ENCODE measurements around the gene PXN. TPM values are rescaled to one million over a fixed set of nuclear protein-coding genes. Genes with fewer than 3 reads are reported as not detected.
"Not testable (repeated sequence)": the region's sequence is repeated elsewhere in the genome, so short reads cannot be mapped to it uniquely, and the experiment has no call there.

The PXN gene
- total RNA-seq, 4 donors from 2014 or later = 36.3 to 54.0 (median 49.8) TPM

DNA sequence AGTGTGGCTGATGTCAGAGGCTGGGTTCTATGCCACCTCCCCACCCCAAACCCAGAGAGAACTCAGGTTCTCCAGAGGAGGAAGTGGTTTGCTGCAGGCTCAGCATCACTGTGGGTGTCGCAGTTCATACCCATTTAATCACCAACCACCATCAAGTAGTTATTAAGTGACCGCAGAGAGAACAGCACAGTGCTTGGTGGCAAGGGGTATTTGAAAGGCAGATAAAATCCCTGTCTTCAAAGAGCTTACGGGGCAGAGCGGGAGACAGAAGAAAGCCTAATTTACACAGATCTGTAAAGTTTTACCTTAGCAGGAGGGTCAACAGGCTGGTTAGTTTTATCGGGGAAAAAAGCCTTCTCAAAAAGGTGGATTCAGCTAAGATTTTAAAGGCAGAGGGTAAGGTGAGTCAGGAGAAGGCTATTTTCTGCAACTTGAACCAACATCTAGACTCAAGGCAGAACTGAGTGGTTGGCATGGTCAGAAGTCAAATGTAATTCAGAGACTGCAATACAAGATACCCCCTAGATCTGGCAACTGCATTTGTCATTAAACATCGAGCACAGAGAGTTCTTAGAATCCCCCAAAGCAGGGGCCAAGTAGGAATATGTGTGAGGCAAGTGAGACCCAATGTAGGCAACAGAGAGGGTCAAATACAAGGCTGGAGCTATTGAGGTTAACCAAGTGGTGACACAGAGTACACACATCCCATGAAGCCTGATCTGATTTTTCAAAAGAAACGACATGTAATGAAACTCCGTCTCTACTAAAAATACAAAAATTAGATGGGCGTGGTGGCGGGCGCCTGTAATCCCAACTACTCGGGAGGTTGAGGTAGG, 13.2 kb downstream of the PXN start:
- intact Hi-C loops (cut with DNase I; ENCODE audit: low total_unique reads) = no loop called here
- DNase-seq (ENCODE audit: low spot score in 2 of 2) = peak in 1 of 2 donors; percentile 52
- no peak for TF ChIP-seq POLR2A (IDR thresholded peaks at IDR 0.05)
- TF ChIP-seq, protein P1, sequence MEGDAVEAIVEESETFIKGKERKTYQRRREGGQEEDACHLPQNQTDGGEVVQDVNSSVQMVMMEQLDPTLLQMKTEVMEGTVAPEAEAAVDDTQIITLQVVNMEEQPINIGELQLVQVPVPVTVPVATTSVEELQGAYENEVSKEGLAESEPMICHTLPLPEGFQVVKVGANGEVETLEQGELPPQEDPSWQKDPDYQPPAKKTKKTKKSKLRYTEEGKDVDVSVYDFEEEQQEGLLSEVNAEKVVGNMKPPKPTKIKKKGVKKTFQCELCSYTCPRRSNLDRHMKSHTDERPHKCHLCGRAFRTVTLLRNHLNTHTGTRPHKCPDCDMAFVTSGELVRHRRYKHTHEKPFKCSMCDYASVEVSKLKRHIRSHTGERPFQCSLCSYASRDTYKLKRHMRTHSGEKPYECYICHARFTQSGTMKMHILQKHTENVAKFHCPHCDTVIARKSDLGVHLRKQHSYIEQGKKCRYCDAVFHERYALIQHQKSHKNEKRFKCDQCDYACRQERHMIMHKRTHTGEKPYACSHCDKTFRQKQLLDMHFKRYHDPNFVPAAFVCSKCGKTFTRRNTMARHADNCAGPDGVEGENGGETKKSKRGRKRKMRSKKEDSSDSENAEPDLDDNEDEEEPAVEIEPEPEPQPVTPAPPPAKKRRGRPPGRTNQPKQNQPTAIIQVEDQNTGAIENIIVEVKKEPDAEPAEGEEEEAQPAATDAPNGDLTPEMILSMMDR (IDR thresholded peaks at IDR 0.05) = no peak
- no peak overlapping the region for H3K4me3 ChIP-seq (ENCODE audit: low read depth, poor library complexity, severe bottlenecking)
- 82 to 83% methylated on average over 12 of the region's 12 CpGs for WGBS, 2 donors

DNA sequence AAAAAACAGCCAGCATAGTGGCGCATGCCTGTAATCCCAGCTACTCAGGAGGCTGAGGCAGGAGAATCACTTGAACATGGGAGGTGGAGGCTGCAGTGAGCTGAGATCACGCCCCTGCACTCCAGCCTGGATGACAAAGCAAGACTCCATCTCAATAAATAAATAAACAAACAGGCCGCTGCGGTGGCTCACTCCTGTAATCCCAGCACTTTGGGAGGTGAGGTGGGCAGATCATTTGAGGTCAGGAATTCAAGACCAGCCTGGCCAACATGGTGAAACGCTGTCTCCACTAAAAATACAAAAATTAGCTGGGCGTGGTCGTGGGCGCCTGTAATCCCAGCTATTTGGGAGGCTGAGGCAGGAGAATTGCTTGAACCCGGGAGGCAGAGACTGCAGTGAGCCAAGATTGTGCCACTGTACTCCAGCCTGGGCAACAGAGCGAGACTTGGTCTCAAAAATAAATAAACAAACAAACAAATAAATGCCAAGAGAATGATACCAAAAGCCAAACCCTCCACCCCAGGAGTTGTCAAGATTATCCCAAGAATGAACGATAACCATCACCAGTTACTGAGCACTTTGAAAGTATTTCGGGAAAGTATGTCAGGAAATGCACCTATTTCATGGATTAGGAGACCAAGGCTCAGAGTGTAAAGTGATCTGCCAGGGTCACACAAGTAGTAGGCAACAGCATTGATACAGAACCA, 14.0 kb downstream of the PXN start:
- 88 to 89% methylated on average over 12 of the region's 12 CpGs for WGBS, 2 donors
- DNase-seq (ENCODE audit: low spot score in 2 of 2); intact Hi-C loops (cut with DNase I; ENCODE audit: low total_unique reads); H3K4me3 ChIP-seq (ENCODE audit: low read depth, poor library complexity, severe bottlenecking): not testable (repeated sequence)

DNA sequence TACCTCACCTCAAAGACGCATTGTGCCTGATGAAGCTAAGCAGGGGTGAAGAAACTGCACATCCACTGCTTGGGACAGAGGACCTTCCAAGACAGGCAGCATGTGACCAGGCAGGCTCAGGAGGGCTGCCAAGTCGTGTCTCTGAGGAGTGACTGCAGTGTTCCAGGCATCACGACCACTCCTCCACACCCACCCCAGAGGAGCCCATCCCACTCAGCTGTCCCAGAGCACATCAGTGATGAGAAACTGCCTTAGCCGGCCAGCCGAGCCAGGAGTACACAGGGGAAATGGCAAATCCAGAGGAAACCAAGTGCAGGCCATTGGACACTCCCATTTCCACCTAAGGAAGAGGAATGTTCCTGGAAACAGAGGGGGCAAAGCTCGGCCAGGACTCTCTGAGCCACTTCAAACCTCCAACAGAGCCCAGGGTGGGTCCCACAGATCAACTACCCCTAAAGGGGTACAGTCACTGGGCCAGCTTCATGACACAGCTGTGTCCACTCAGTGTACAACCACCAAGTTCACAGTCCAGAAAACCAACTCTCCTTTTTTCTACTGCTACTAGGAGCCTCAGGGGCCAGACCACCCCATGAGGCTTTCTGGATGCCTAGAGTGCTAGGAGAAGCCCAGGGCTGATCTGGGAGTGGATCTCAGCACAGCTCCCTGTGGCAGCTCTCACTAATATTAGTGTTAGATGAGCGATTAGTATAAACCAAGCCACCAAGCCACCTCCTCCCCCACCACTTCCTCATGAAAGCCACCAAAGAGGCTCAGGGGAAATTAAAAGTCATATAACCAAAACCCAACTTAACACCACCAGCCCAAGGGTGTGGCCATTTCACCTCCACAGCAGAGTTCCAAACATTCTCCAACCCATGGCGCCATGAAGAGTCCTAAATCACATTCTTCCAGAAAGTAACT, 15.4 kb downstream of the PXN start:
- intact Hi-C loops (cut with DNase I; ENCODE audit: low total_unique reads) = no loop called here
- DNase-seq (ENCODE audit: low spot score in 2 of 2) = peak; percentile 81 to 96
- 41 to 42% methylated on average over 8 of the region's 8 CpGs for WGBS, 2 donors
- no peak overlapping the region for H3K4me3 ChIP-seq (ENCODE audit: low read depth, poor library complexity, severe bottlenecking)
- TF ChIP-seq, protein P1 (IDR thresholded peaks at IDR 0.05) = no peak
- no peak for TF ChIP-seq POLR2A (IDR thresholded peaks at IDR 0.05)

DNA sequence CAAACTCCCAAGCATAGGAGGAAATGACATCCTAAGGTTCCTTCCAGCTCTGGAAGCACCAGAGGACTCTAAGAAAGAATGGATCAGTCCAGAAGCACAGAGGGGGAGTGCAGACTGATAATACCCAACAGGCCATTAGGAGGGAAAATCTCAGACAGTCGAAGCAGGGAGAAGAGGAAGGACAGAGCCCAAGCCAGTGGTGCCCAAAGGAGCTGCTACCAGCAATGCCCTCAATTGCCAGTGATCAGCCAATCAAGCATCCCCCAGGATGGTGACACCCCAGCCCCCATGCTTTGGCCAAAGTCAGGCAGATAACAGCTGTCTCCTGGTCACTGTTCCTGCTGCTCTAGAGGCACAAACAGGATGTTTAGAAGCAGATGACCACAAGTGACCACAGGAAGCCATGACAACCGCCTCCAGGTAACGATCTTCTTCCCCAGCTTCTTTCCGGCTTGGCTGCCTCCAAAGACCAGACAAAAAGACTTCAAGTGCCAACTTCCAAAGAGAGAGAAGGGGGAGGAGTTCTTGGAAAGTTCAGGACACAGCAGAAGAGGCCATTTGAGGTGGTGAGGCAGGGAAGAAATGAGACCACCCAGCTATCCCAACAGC, 16.2 kb downstream of the PXN start:
- intact Hi-C loops (cut with DNase I; ENCODE audit: low total_unique reads) = no loop called here
- no peak for DNase-seq (ENCODE audit: low spot score in 2 of 2)
- WGBS, 2 donors = 33 to 50% methylated on average over 4 of the region's 4 CpGs
- no peak overlapping the region for H3K4me3 ChIP-seq (ENCODE audit: low read depth, poor library complexity, severe bottlenecking)
- no peak for TF ChIP-seq POLR2A (IDR thresholded peaks at IDR 0.05)
- TF ChIP-seq, protein P1 (IDR thresholded peaks at IDR 0.05) = no peak

DNA sequence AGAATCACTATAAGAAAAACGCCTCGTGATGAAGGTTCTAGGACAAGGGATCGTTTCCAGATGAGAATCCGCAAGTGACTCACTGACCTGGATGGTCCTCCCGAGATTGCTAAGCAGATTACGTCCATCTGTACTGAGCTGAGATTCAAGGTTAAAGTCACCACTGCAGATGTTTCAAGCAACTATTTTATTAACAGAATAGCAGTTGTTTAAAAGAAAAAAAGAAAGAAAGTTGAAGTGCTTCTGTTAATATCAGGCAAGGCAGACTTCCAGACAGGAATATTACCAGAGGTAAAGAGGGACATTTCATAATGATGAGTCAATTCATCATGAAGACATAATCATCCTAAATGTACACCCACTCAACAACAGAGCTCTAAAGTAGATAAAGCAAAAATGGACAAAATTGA, 17.9 kb downstream of the PXN start:
- no peak for DNase-seq (ENCODE audit: low spot score in 2 of 2)
- 34 to 38% methylated on average over 6 of the region's 6 CpGs for WGBS, 2 donors
- no peak for TF ChIP-seq POLR2A (IDR thresholded peaks at IDR 0.05)
- TF ChIP-seq, protein P1 (IDR thresholded peaks at IDR 0.05) = no peak
- intact Hi-C loops (cut with DNase I; ENCODE audit: low total_unique reads) = no loop called here
- H3K4me3 ChIP-seq (ENCODE audit: low read depth, poor library complexity, severe bottlenecking) = no peak overlapping the region
